GM23248 (cell line): ENCODE results near the gene SLC30A10. TPM values are rescaled to one million over a fixed set of nuclear protein-coding genes. Genes with fewer than 3 reads are reported as not detected.
"Not testable (repeated sequence)": the region's sequence is repeated elsewhere in the genome, so short reads cannot be mapped to it uniquely, and the experiment has no call there.

ENCODE experiments used
- DNase-seq: peaks from one replicate; pipeline ENCODE4 v3.0.0-alpha.2; 2015
- H2AFZ ChIP-seq: fragments of 200-600 bp; sonication (generic); 2 replicates; pipeline ENCODE4 v1.6.1; 2016; ENCODE audit warnings: antibody characterized with exemption
- H3F3A ChIP-seq: fragments of 200-600 bp; sonication (generic); 2 replicates; pipeline ENCODE4 v1.6.1; 2016; ENCODE audit warnings: mild to moderate bottlenecking, antibody characterized with exemption, mixed run types; ENCODE audit not compliant: insufficient read depth
- H3K27ac ChIP-seq: fragments of 200-600 bp; sonication (generic); 2 replicates; pipeline ENCODE4 v1.5.1; 2016; ENCODE audit warnings: mild to moderate bottlenecking
- H3K27me3 ChIP-seq: fragments of 200-600 bp; sonication (generic); replicated peaks from 2 replicates; pipeline ENCODE4 v1.6.1; 2016; ENCODE audit warnings: mild to moderate bottlenecking; ENCODE audit not compliant: insufficient read depth
- H3K36me3 ChIP-seq: fragments of 200-600 bp; sonication (generic); 2 replicates; pipeline ENCODE4 v1.6.1; 2016; ENCODE audit warnings: low read depth, mild to moderate bottlenecking
- H3K4me1 ChIP-seq: fragments of 200-600 bp; sonication (generic); 2 replicates; pipeline ENCODE4 v1.6.1; 2016; ENCODE audit warnings: mild to moderate bottlenecking; ENCODE audit not compliant: insufficient read depth
- H3K4me2 ChIP-seq: fragments of 200-600 bp; sonication (generic); one replicate; pipeline ENCODE4 v1.6.1; 2016; ENCODE audit warnings: mild to moderate bottlenecking; ENCODE audit not compliant: unreplicated experiment
- H3K4me3 ChIP-seq: fragments of 200-600 bp; sonication (generic); 2 replicates; pipeline ENCODE4 v1.5.1; 2016; ENCODE audit warnings: mild to moderate bottlenecking
- H3K79me2 ChIP-seq: fragments of 200-600 bp; sonication (generic); 2 replicates; pipeline ENCODE4 v1.6.1; 2016; ENCODE audit warnings: mild to moderate bottlenecking; ENCODE audit not compliant: insufficient read depth
- H3K9ac ChIP-seq: fragments of 200-600 bp; sonication (generic); 2 replicates; pipeline ENCODE4 v1.6.1; 2016; ENCODE audit warnings: mild to moderate bottlenecking
- H3K9me2 ChIP-seq: fragments of 200-600 bp; sonication (generic); 2 replicates; pipeline ENCODE4 v1.6.1; 2016; ENCODE audit warnings: mixed run types, mild to moderate bottlenecking, moderate library complexity; ENCODE audit not compliant: insufficient read depth
- H3K9me3 ChIP-seq: fragments of 200-600 bp; sonication (generic); one replicate; pipeline ENCODE4 v1.6.1; 2017; ENCODE audit warnings: low read depth
- H4K20me1 ChIP-seq: fragments of 200-600 bp; sonication (generic); 2 replicates; pipeline ENCODE4 v1.6.0; 2016; ENCODE audit not compliant: insufficient read depth
- EZH2 ChIP-seq: fragments of 200-600 bp; sonication (generic); IDR thresholded peaks from 2 replicates; pipeline ENCODE4 v1.6.1; 2018; ENCODE audit warnings: antibody characterized with exemption, mild to moderate bottlenecking; ENCODE audit not compliant: insufficient read depth, poor library complexity, severe bottlenecking
- EZH2phosphoT487 ChIP-seq: fragments of 200-600 bp; sonication (generic); IDR thresholded peaks from 2 replicates; pipeline ENCODE4 v1.6.1; 2018; ENCODE audit warnings: antibody characterized with exemption, moderate library complexity, mild to moderate bottlenecking, low read depth; ENCODE audit not compliant: insufficient read depth
- WGBS, 2 experiments: methylation state at CpG; one replicate each; pipeline ENCODE4 v1.1.6; 2015 to 2017; ENCODE audit warnings: low lambda C conversion rate in 2 of 2, low coverage in 1 of 2; ENCODE audit errors: missing lambda C conversion rate in 2 of 2; 5-methylcytosine and 5-hydroxymethylcytosine counted together
- in situ Hi-C: fragments of 300-500 bp; cut with MboI; formaldehyde crosslinking; loops from 2 replicates; pipeline ENCODE4 v1.15.0; 2020
- polyA plus RNA-seq: library from polyadenylated mRNA; unstranded; fragments of >200 nt; fragmentation: Nextera tagmentation; extraction: Ambion mirVana; gene quantifications from 2 replicates; pipeline ENCODE4 v1.2.1, GENCODE V29; 2016
- total RNA-seq: library from RNA; depleted of rRNA; stranded (reverse); fragments of >200 nt; shearing (Covaris generic); gene quantifications from 2 replicates; pipeline ENCODE4 v1.2.3, GENCODE V29; 2014

SLC30A10 gene
- total and polyA plus RNA-seq, 2 experiments from 2014 or later: not detected

- no peaks in the 10 kb centered on the region for H3K9me3 ChIP-seq
- H3K4me3 ChIP-seq: no peak overlapping the region
- H2AFZ ChIP-seq: no peak overlapping the region
- H3K27ac ChIP-seq: no peak overlapping the region
- H3K9ac ChIP-seq: no peak overlapping the region
- TF ChIP-seq EZH2: no peak
- TF ChIP-seq EZH2phosphoT487: no peak
- no peaks in the 10 kb centered on the region for H3K79me2 ChIP-seq
- H4K20me1 ChIP-seq: no peaks in the 10 kb centered on the region
- no peak for DNase-seq
- in situ Hi-C loops: no loop called here
- H3K4me1 ChIP-seq: no peaks in the 10 kb centered on the region
- 76 to 77% methylated on average over 16 of the region's 16 CpGs for whole genome bisulfite sequencing, 2 experiments
- no peaks in the 10 kb centered on the region for H3K27me3 ChIP-seq
- H3K9me2 ChIP-seq: no peaks in the 10 kb centered on the region
- H3K36me3 ChIP-seq: no peaks in the 10 kb centered on the region
- no peaks in the 10 kb centered on the region for H3F3A ChIP-seq
- no peak overlapping the region for H3K4me2 ChIP-seq
Observed at GRCh38 chr1:219958875-219959417, 30.6 kb upstream of the SLC30A10 start.

DNA sequence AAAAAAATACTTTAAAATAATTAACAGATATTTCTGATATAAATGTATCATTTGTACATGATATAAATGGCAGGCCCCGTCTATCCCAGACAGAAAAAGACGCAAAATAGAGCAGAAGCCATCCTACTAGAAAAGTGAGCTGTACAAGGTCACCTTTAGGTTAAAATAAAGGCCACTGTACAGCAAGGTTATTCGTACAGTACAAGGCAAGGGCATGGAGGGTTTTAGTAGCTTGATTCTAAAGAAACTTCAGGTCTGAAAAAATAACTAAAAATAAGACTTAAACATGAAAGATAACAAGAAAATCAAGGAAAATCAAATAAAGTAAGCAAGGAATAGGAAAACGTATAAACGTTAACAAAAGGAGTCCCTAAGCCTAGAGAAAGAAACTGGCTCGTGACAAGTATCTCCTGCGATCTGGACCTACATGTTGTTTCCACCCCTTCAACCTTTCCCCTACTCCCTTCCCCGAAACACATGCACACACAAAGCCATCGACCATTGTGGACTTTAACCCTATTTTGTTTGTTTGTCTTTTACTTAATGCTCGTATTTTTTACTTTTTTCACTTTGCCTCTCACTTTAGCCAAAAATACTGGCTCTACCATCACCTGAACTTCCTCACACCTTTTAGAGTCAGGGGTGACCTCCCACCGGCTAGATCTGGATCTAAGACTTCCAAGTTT, 26.5 kb upstream of the SLC30A10 start:
- Histone ChIP-seq H3K27ac (no peak overlapping the region), H4K20me1 (no peaks in the 10 kb centered on the region), H3K4me2 (no peak overlapping the region), H2AFZ (no peak overlapping the region), H3K9me2 (no peaks in the 10 kb centered on the region), H3K79me2 (no peaks in the 10 kb centered on the region), H3K4me3 (no peak overlapping the region), H3K27me3 (no peaks in the 10 kb centered on the region), H3K9me3 (no peaks in the 10 kb centered on the region), H3K4me1 (no peaks in the 10 kb centered on the region), H3F3A (no peaks in the 10 kb centered on the region), H3K36me3 (no peaks in the 10 kb centered on the region), H3K9ac (no peak overlapping the region)
- DNase-seq: no peak
- in situ Hi-C loops: no loop called here
- WGBS, 2 experiments: 45 to 53% methylated on average over 11 of the region's 11 CpGs
- TF ChIP-seq EZH2phosphoT487: no peak
- no peak for TF ChIP-seq EZH2

DNA sequence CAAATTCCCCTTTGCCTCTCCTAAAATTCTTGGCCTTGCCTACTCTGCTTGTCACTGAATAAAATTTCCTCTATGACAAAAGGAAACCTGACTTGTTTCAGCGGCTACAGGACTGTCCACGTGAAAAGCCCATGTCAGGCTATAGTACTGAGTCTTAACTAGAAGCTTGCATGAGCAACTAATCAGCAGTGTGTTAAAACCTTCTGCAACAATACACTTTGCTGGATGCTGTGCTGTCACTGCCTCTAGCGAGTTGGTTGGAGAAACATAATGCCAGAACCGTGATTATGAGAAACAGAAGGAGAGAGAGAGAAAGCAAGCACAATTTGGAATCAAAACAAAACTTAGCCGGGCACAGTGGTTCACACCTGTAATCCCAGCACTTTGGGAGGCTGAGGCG, 25.7 kb upstream of the SLC30A10 start:
- no peaks in the 10 kb centered on the region for H3K27me3 ChIP-seq
- H2AFZ ChIP-seq: no peak overlapping the region
- H3K36me3 ChIP-seq: no peaks in the 10 kb centered on the region
- 39 to 41% methylated on average over 6 of the region's 6 CpGs for WGBS, 2 experiments
- TF ChIP-seq EZH2phosphoT487: no peak
- no peak for TF ChIP-seq EZH2
- H3K9ac ChIP-seq: no peak overlapping the region
- in situ Hi-C loops: no loop called here
- H4K20me1 ChIP-seq: no peaks in the 10 kb centered on the region
- no peaks in the 10 kb centered on the region for H3K9me3 ChIP-seq
- no peaks in the 10 kb centered on the region for H3F3A ChIP-seq
- no peaks in the 10 kb centered on the region for H3K9me2 ChIP-seq
- no peak overlapping the region for H3K4me2 ChIP-seq
- no peak overlapping the region for H3K27ac ChIP-seq
- no peak overlapping the region for H3K4me3 ChIP-seq
- DNase-seq: no peak
- H3K4me1 ChIP-seq: no peaks in the 10 kb centered on the region
- H3K79me2 ChIP-seq: no peaks in the 10 kb centered on the region

- H3K79me2 ChIP-seq: no peaks in the 10 kb centered on the region
- H3K9me2 ChIP-seq: no peaks in the 10 kb centered on the region
- no peak overlapping the region for H2AFZ ChIP-seq
- no peaks in the 10 kb centered on the region for H3K9me3 ChIP-seq
- no peak overlapping the region for H3K4me2 ChIP-seq
- no peaks in the 10 kb centered on the region for H3F3A ChIP-seq
- H3K36me3 ChIP-seq: no peaks in the 10 kb centered on the region
- in situ Hi-C loops: no loop called here
- H3K4me1 ChIP-seq: no peaks in the 10 kb centered on the region
- no peak overlapping the region for H3K27ac ChIP-seq
- H3K27me3 ChIP-seq: no peaks in the 10 kb centered on the region
- H3K4me3 ChIP-seq: no peak overlapping the region
- H4K20me1 ChIP-seq: no peaks in the 10 kb centered on the region
- DNase-seq: no peak
- H3K9ac ChIP-seq: no peak overlapping the region
- TF ChIP-seq EZH2: no peak
- TF ChIP-seq EZH2phosphoT487: no peak
Observed at GRCh38 chr1:219952361-219952760, 24.0 kb upstream of the SLC30A10 start.

DNA sequence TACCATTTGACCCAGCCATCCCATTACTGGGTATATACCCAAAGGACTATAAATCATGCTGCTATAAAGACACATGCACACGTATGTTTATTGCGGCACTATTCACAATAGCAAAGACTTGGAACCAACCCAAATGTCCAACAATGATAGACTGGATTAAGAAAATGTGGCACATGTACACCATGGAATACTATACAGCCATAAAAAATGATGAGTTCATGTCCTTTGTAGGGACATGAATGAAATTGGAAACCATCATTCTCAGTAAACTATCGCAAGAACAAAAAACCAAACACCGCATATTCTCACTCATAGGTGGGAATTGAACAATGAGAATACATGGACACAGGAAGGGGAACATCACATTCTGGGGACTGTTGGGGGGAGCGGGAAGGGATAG, 20.9 kb upstream of the SLC30A10 start:
- H3K9me3 ChIP-seq, H3K36me3 ChIP-seq, H3K4me2 ChIP-seq, DNase-seq, H4K20me1 ChIP-seq, H3K4me1 ChIP-seq, H3K9ac ChIP-seq, H3K4me3 ChIP-seq, in situ Hi-C loops, H3K9me2 ChIP-seq, H3K27me3 ChIP-seq, H2AFZ ChIP-seq, H3F3A ChIP-seq, H3K27ac ChIP-seq, H3K79me2 ChIP-seq: not testable (repeated sequence)
- WGBS, 2 experiments: 78 to 79% methylated on average over 5 of the region's 5 CpGs

DNA sequence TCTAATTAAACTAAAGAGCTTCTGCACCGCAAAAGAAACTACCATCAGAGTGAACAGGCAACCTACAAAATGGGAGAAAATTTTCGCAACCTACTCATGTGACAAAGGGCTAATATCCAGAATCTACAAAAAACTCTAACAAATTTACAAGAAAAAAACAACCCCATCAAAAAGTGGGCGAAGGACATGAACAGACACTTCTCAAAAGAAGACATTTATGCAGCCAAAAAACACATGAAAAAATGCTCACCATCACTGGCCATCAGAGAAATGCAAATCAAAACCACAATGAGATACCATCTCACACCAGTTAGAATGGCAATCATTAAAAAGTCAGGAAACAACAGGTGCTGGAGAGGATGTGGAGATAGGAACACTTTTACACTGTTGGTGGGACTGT, 20.4 kb upstream of the SLC30A10 start:
- H3K9ac ChIP-seq, H2AFZ ChIP-seq, H3K9me2 ChIP-seq, DNase-seq, in situ Hi-C loops, H3K4me3 ChIP-seq, H3K79me2 ChIP-seq, H3K36me3 ChIP-seq, H3K4me1 ChIP-seq, H3K27ac ChIP-seq, H4K20me1 ChIP-seq, H3K4me2 ChIP-seq, H3K9me3 ChIP-seq, H3K27me3 ChIP-seq, H3F3A ChIP-seq: not testable (repeated sequence)
- 64 to 71% methylated on average over 3 of the region's 3 CpGs for WGBS, 2 experiments
